Stomach (tissue), 9 donors: ENCODE results near the gene MGST3. TPM values are rescaled to one million over a fixed set of nuclear protein-coding genes. Genes with fewer than 3 reads are reported as not detected.

Source experiments
- DNase-seq, 2 donors: peaks; one replicate each; pipeline versions ENCODE4 v3.0.0 to v3.0.0-alpha.2; 2013 to 2019
- H3K27ac ChIP-seq, 5 donors: fragments of 200-600 bp in 4 of 5; sonication (generic) in 4 of 5; one replicate each; pipeline ENCODE4 v1.5.1; 2013 to 2019; ENCODE audit warnings: mild to moderate bottlenecking in 1 of 5, moderate library complexity in 1 of 5
- H3K27me3 ChIP-seq, 3 donors: fragments of 200-600 bp; sonication (generic); one replicate each; pipeline ENCODE4 v1.5.1; 2017 to 2019; ENCODE audit warnings: mixed run types in 1 of 3
- H3K36me3 ChIP-seq, 4 donors: fragments of 200-600 bp; sonication (generic); 1 replicate in 3 of 4; 2 replicates in 1 of 4; pipeline ENCODE4 v1.5.1; 2016 to 2019
- H3K4me1 ChIP-seq, 4 donors: fragments of 200-600 bp; sonication (generic); one replicate each; pipeline ENCODE4 v1.5.1; 2016 to 2019
- H3K4me3 ChIP-seq, 4 donors: fragments of 200-600 bp; sonication (generic) in 3 of 4; one replicate each; pipeline ENCODE4 v1.5.1; 2016 to 2019; ENCODE audit warnings: mild to moderate bottlenecking in 1 of 4
- H3K9me3 ChIP-seq, 4 donors: fragments of 200-600 bp; sonication (generic); one replicate each; pipeline ENCODE4 v1.5.1; 2016 to 2019
- CTCF ChIP-seq, 7 experiments: fragments of 450-650 bp in 4 of 7; fragments of 200-600 bp in 3 of 7; sonication (generic) in 3 of 7; IDR thresholded peaks; one replicate each; pipeline ENCODE4 v1.5.1; 2016 to 2019; ENCODE audit warnings: antibody characterized with exemption in 7 of 7, control low read depth in 2 of 7, mild to moderate bottlenecking in 1 of 7
- EP300 ChIP-seq: sonication (generic); formaldehyde crosslinking; IDR thresholded peaks from one replicate; pipeline ENCODE4 v1.6.1; 2017; ENCODE audit warnings: antibody characterized with exemption
- POLR2A ChIP-seq, 4 donors: fragments of 450-650 bp; IDR thresholded peaks; one replicate each; pipeline ENCODE4 v1.6.1; 2016; ENCODE audit warnings: antibody characterized with exemption in 4 of 4, control low read depth in 2 of 4, mild to moderate bottlenecking in 1 of 4, moderate library complexity in 1 of 4
- POLR2AphosphoS5 ChIP-seq, 3 donors: sonication (generic); formaldehyde crosslinking; IDR thresholded peaks; one replicate each; pipeline ENCODE4 v1.6.1; 2016; ENCODE audit warnings: antibody characterized with exemption in 3 of 3
- WGBS, 5 donors: extraction: QIAGEN DNeasy Blood & Tissue Kit in 3 of 5; methylation state at CpG; one replicate each; pipeline versions ENCODE4 v1.1.5 to v1.1.7; 2013 to 2018; 5-methylcytosine and 5-hydroxymethylcytosine counted together
- intact Hi-C: fragments of 100-400 bp; cut with DNase I; formaldehyde crosslinking; loops from one replicate; pipeline ENCODE4 v1.15.1; 2023; ENCODE audit warnings: low total_unique reads
- polyA plus RNA-seq, 3 donors: library from polyadenylated mRNA; stranded (reverse); fragments of 200-250 nt; gene quantifications; one replicate each; pipeline ENCODE4 v1.2.3, GENCODE V29; 2013
- total RNA-seq, 5 donors: library from RNA; depleted of rRNA; stranded (reverse); fragments of >200 nt; gene quantifications; one replicate each; pipeline versions ENCODE4 v1.1.0 to v1.2.3, GENCODE V29; 2014 to 2016
- donor health status: healthy with polysubstance abuse.
- donor health status: Bipolar disorder and iron deficiency.
- donor health status: healthy.

The MGST3 gene
- total and polyA plus RNA-seq, 8 donors = 46.1 to 310 (median 124) TPM

GRCh38 chr1:165674599-165674998 is 43.6 kb downstream of the MGST3 start:
- 84 to 95% (median 88%) methylated on average over 8 of the region's 8 CpGs for WGBS, 5 donors
- no peaks in the 10 kb centered on the region for H3K27me3 ChIP-seq
- DNase-seq = no peak
- no peaks in the 10 kb centered on the region for H3K9me3 ChIP-seq
- H3K4me3 ChIP-seq = no peak overlapping the region
- H3K36me3 ChIP-seq = peaks cover 4 to 90% (median 83%) of the 10 kb centered on the region in 4 donors
- intact Hi-C loops = no loop called here
- H3K4me1 ChIP-seq = no peaks in the 10 kb centered on the region
- TF ChIP-seq POLR2AphosphoS5 (IDR thresholded peaks at IDR 0.05) = no peak
- no peak for TF ChIP-seq POLR2A (IDR thresholded peaks at IDR 0.05)
- no peak for TF ChIP-seq EP300
- TF ChIP-seq CTCF (IDR thresholded peaks at IDR 0.05) = no peak
- no peak overlapping the region for H3K27ac ChIP-seq

DNA sequence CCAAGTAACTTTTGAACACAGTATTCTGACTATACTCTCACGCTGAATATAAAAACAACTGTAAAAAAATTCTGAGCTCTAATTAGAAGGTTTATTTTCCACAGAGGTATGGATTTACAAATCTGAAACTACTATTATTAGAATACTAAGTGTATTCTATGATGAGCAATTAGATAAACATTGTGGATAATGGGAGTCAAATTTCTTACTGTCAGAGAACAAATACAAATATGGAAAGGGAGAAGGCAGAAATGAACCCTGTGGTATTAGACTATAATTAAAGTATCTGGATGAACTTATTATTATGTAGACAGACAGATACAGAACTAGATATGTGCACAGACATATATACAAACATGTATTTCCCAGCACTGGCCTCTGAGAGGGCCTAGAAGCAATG is 44.8 kb downstream of the MGST3 start:
- no peak for TF ChIP-seq POLR2AphosphoS5 (IDR thresholded peaks at IDR 0.05)
- no peak for TF ChIP-seq POLR2A (IDR thresholded peaks at IDR 0.05)
- TF ChIP-seq CTCF (IDR thresholded peaks at IDR 0.05) = no peak
- no peak for TF ChIP-seq EP300
- no peak for DNase-seq
- Histone ChIP-seq H3K9me3 (no peaks in the 10 kb centered on the region), H3K27me3 (no peaks in the 10 kb centered on the region), H3K36me3 (peaks cover 6 to 91% (median 86%) of the 10 kb centered on the region in 4 donors), H3K27ac (no peak overlapping the region), H3K4me1 (no peaks in the 10 kb centered on the region), H3K4me3 (no peak overlapping the region)
- WGBS, 5 donors = 96 to 100% (median 100%) methylated on average over 1 of the region's 1 CpG
- intact Hi-C loops = no loop called here

DNA sequence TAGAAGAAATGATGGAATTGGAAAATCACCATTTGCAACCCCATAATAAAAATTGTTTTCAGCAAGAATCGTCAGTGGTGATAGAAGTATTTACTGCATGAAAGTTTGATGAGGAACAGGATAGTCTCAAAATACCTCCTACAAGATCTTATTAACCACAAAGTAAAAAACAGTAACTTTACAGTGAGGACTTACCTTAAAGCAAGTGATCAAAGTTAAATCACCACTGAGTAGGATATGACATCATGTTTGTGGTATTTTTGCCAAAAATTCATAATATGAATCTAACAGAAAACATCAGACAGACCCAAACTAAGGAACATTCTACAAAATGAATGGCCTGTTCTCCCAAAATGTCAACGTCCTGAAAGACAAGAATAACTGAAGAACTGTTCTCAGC is 47.5 kb downstream of the MGST3 start:
- 0 to 49% (median 24%) methylated on average over 2 of the region's 2 CpGs for WGBS, 5 donors
- H3K27me3 ChIP-seq = no peaks in the 10 kb centered on the region
- H3K4me1 ChIP-seq = peaks cover 0 to 7% (median 1%) of the 10 kb centered on the region in 4 donors
- intact Hi-C loops = no loop called here
- H3K27ac ChIP-seq = no peak overlapping the region
- no peak for DNase-seq
- peaks cover 20 to 93% (median 86%) of the 10 kb centered on the region in 4 donors for H3K36me3 ChIP-seq
- H3K9me3 ChIP-seq = no peaks in the 10 kb centered on the region
- TF ChIP-seq EP300 (no peak), CTCF (IDR thresholded peaks at IDR 0.05) (no peak), POLR2AphosphoS5 (IDR thresholded peaks at IDR 0.05) (no peak), POLR2A (IDR thresholded peaks at IDR 0.05) (no peak)
- no peak overlapping the region for H3K4me3 ChIP-seq

DNA sequence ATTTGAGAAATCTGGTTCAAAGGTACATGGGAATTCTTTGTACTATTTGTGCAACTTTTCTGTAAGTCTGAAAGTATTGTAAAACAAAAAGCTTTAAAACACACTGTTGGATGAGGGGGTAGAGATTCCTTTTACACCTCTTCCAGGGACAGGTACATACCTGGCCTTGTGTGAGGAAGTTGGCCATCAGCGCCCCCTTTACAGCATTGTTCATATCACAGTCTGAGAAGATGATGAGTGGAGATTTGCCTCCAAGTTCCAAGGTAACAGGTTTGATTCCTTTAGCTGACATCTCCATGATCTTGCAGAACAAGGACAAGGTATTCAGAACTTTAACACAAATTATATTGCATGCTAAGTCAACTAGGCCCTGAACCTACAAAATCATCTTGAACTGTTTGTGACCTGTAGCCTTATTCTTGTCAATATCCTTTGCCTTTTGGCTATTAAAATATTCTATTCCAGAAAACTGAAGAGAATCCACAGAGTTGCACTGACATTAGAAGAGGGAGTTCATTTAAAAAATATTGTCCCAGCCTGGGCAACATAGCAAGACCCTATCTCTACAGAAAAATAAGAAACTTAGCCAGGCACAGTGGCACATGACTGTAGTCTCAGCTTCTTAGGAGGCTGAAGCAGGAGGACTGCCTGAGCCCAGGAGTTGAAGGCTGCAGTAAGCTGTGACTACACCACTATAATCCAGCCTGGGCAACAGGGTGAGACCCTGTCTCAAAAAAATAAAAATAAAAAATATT is 48.4 kb downstream of the MGST3 start:
- DNase-seq = no peak
- intact Hi-C loops = no loop called here
- TF ChIP-seq EP300 (no peak), CTCF (IDR thresholded peaks at IDR 0.05) (no peak), POLR2A (IDR thresholded peaks at IDR 0.05) (no peak), POLR2AphosphoS5 (IDR thresholded peaks at IDR 0.05) (no peak)
- H3K27ac ChIP-seq = no peak overlapping the region
- H3K36me3 ChIP-seq = peaks cover 20 to 87% (median 82%) of the 10 kb centered on the region in 4 donors
- no peaks in the 10 kb centered on the region for H3K9me3 ChIP-seq
- H3K27me3 ChIP-seq = no peaks in the 10 kb centered on the region
- peaks cover 0 to 17% (median 9%) of the 10 kb centered on the region in 4 donors for H3K4me1 ChIP-seq
- no peak overlapping the region for H3K4me3 ChIP-seq
- WGBS, 5 donors = 20 to 94% (median 48%) methylated on average over 1 of the region's 1 CpG
